Stimulated activated CD8-positive, alpha-beta memory T cell treated with anti-CD3 and anti-CD28 coated beads, Interleukin-7, amount 100 ng/mL, for 24 hours (primary cell): ENCODE data around the gene CTSW.

ENCODE experiments used
- DNase-seq: peaks from one replicate; pipeline ENCODE4 v3.0.0-alpha.2; 2020; ENCODE audit warnings: low read depth

Gene CTSW

GRCh38 chr11:65931773-65932557, 52.3 kb downstream of the CTSW start:
- no peak for DNase-seq

- DNase-seq: no peak
Observed at GRCh38 chr11:65932558-65932919, 52.9 kb downstream of the CTSW start.
